Measurements from ENCODE around the gene PITPNC1. TPM values are rescaled to one million over a fixed set of nuclear protein-coding genes. Genes with fewer than 3 reads are reported as not detected.

Gene PITPNC1
- total RNA-seq, 4 donors from 2014 or later: 2.3 to 8.6 (median 4.3) TPM

DNA sequence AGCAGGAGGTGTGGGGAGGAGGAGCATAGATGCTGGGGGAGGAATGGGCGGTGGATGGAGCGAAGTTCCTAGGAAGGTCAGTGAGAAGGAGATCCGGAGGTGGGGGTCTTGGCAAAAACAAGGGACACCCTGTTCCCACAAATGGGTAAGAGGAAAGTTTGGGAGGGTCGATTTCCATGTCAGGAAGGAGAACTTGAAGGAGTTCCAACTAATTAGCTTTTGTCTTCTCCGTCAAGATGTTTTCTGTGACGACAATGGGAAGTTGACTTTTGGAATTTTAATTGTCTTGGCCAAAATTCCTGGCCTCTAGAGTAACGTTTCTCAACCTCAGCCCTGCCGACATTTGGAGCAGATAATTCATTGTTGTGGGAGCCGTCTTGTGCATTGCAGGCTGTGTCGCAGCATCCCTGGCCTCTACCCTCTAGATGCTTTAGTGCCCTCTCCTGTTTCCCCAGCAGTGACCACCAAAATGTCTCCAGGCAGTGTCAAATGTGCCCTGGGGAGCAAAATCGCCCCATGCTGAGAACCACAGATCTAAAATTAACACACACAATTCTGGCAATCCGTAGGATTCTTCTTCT, 97.1 kb downstream of the PITPNC1 start:
- no peaks in the 10 kb centered on the region for H3K36me3 ChIP-seq
- peak; percentile 56 to 64 for ATAC-seq
- intact Hi-C loops (cut with DNase I; ENCODE audit: low total_unique reads): loop anchor here (10.0 kb wide), 1 partner anchor 211 kb away; no protein-coding TSS in a partner anchor
- H3K4me1 ChIP-seq: peaks cover 7 to 8% of the 10 kb centered on the region in 2 donors
- no peaks in the 10 kb centered on the region for H3K9me3 ChIP-seq
- H3K4me3 ChIP-seq: no peak overlapping the region
- peak overlapping the region; percentile 39 to 72 (median 66) for H3K27ac ChIP-seq
- no peaks in the 10 kb centered on the region for H3K27me3 ChIP-seq
- in situ Hi-C loops (cut with MboI; ENCODE audit: low sequenced_read_pairs in 4 of 4): loop anchor here in 1 of 4 donors (5.0 kb wide), 1 partner anchor 97 kb away; the partner anchor contains the start of gene PITPNC1
- no peak for DNase-seq
- TF ChIP-seq, protein P1, sequence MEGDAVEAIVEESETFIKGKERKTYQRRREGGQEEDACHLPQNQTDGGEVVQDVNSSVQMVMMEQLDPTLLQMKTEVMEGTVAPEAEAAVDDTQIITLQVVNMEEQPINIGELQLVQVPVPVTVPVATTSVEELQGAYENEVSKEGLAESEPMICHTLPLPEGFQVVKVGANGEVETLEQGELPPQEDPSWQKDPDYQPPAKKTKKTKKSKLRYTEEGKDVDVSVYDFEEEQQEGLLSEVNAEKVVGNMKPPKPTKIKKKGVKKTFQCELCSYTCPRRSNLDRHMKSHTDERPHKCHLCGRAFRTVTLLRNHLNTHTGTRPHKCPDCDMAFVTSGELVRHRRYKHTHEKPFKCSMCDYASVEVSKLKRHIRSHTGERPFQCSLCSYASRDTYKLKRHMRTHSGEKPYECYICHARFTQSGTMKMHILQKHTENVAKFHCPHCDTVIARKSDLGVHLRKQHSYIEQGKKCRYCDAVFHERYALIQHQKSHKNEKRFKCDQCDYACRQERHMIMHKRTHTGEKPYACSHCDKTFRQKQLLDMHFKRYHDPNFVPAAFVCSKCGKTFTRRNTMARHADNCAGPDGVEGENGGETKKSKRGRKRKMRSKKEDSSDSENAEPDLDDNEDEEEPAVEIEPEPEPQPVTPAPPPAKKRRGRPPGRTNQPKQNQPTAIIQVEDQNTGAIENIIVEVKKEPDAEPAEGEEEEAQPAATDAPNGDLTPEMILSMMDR (IDR thresholded peaks at IDR 0.05 in 4 of 5, conservative IDR thresholded peaks at IDR 0.05 in 1 of 5): peak in 1 of 5 experiments; percentile 15
- peak; percentile 15 to 46 for TF ChIP-seq POLR2A (IDR thresholded peaks at IDR 0.05)

DNA sequence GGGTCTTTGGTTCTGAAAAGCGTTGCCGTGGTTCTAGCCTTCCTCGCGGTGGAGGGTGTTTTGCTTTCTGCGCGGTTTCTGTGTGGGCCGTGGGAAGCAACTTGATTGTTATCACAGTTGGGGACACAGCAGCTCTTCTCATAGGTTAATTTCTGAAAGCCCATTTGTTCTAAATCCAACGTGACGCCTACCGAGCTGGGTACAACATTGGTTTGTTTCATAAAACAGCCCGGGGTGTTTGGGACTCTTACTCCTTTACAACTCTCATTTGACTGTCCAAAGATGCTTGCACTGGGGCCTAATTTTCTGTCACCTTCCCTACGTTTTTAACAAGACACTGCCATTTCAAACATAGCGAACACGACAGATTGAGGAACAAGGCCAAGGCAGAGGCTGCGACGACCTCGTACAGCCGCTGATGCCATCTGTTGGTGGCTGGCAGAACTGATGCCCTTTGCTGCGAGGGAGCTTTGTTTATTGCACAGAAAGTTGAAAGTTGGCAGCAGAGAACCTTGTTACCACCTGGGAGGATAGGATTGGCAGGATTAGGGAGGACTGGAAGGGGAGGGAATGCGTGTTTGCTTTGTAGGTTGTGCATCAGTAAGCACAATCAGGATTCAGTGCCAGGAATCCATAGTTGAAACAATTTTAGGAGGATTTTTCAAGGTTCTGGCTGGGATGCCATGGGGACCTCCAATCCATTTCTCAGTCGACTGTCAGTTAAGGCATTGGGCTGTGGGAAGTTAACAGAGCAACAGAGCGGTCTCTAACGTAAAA, 98.3 kb downstream of the PITPNC1 start:
- peaks cover 7 to 8% of the 10 kb centered on the region in 2 donors for H3K4me1 ChIP-seq
- no peaks in the 10 kb centered on the region for H3K9me3 ChIP-seq
- DNase-seq (peak; percentile 45 to 65), ATAC-seq (peak; percentile 83 to 86)
- H3K4me3 ChIP-seq: no peak overlapping the region
- intact Hi-C loops (cut with DNase I; ENCODE audit: low total_unique reads): loop anchor here (1.0 to 10.0 kb wide), 2 partner anchors 97 to 209 kb away; no protein-coding TSS in a partner anchor
- H3K27ac ChIP-seq: peak overlapping the region; percentile 39 to 72 (median 62)
- in situ Hi-C loops (cut with MboI; ENCODE audit: low sequenced_read_pairs in 4 of 4): loop anchor here in 1 of 4 donors (25.0 kb wide), 1 partner anchor 212 kb away; no protein-coding TSS in a partner anchor
- H3K27me3 ChIP-seq: no peaks in the 10 kb centered on the region
- TF ChIP-seq POLR2A (IDR thresholded peaks at IDR 0.05): peak in 1 of 2 donors; percentile 10
- TF ChIP-seq, protein P1 (IDR thresholded peaks at IDR 0.05 in 4 of 5, conservative IDR thresholded peaks at IDR 0.05 in 1 of 5): peak; percentile 74 to 94 (median 88)
- no peaks in the 10 kb centered on the region for H3K36me3 ChIP-seq

DNA sequence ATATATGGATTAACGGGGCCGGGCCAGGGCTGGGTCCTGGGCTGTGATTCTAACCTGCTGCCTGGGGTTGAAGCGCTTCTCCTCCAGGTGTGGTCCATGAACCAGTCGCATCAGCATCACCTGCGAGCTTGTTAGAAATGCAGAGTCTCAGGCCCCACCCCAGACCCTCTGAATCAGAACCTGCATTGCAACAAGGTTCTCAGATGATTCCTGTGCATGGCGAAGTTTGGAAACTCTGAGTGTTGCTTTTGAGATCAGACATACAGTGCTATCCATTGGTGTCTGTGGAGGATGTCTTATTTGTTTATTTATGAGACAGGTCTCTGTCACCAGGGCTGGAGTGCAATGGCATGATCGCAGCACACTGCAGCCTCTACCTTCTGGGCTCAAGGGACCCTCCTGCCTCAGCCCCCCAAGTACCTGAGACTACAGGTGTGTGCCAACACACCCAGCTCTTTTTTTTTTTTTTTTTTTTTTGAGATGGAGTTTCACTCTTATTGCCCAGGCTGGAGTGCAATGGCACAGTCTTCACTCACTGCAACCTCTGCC, 99.8 kb downstream of the PITPNC1 start:
- in situ Hi-C loops (cut with MboI; ENCODE audit: low sequenced_read_pairs in 4 of 4): loop anchor here in 1 of 4 donors (25.0 kb wide), 1 partner anchor 210 kb away; no protein-coding TSS in a partner anchor
- no peak for TF ChIP-seq POLR2A (IDR thresholded peaks at IDR 0.05)
- TF ChIP-seq, protein P1 (IDR thresholded peaks at IDR 0.05 in 4 of 5, conservative IDR thresholded peaks at IDR 0.05 in 1 of 5): no peak
- Histone ChIP-seq H3K36me3 (no peaks in the 10 kb centered on the region), H3K27ac (peak overlapping the region in 1 of 4 donors; percentile 67), H3K4me3 (no peak overlapping the region), H3K27me3 (no peaks in the 10 kb centered on the region), H3K4me1 (peaks cover 8 to 15% of the 10 kb centered on the region in 2 donors), H3K9me3 (no peaks in the 10 kb centered on the region)
- intact Hi-C loops (cut with DNase I; ENCODE audit: low total_unique reads): loop anchor here (10.0 kb wide), 1 partner anchor 208 kb away; no protein-coding TSS in a partner anchor
- DNase-seq: no peak
- ATAC-seq: no peak

DNA sequence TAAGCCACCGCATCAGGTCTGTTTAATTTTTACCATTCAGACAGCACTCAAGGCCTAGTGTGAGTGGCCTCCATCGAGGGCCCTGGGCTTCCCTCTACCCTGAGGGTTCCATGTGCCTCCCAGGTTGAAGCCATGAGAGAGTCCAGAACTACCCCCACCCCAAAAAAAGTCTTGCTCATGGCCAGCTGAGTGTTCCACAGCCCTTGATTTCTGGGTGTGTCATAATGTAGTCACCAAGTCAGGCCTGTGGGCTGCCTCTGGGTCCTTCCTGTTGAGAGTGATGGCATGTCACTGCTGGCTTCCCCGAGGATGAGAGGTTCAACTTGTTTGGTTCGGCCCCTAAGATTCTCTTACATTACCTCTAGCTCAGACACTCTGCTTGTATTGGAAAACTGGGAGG, 100.6 kb downstream of the PITPNC1 start:
- in situ Hi-C loops (cut with MboI; ENCODE audit: low sequenced_read_pairs in 4 of 4): loop anchor here in 1 of 4 donors (25.0 kb wide), 1 partner anchor 210 kb away; no protein-coding TSS in a partner anchor
- H3K27ac ChIP-seq: peak overlapping the region; percentile 13 to 67 (median 41)

More for the DNA sequence above, 100.6 kb downstream of the PITPNC1 start:
- ATAC-seq: no peak
- intact Hi-C loops (cut with DNase I; ENCODE audit: low total_unique reads): loop anchor here (10.0 kb wide), 1 partner anchor 207 kb away; no protein-coding TSS in a partner anchor
- H3K4me1 ChIP-seq: peaks cover 8 to 21% of the 10 kb centered on the region in 2 donors
- no peak overlapping the region for H3K4me3 ChIP-seq
- H3K27me3 ChIP-seq: no peaks in the 10 kb centered on the region
- H3K9me3 ChIP-seq: no peaks in the 10 kb centered on the region
- no peak for TF ChIP-seq POLR2A (IDR thresholded peaks at IDR 0.05)
- TF ChIP-seq, protein P1 (IDR thresholded peaks at IDR 0.05 in 4 of 5, conservative IDR thresholded peaks at IDR 0.05 in 1 of 5): no peak
- no peak for DNase-seq
- no peaks in the 10 kb centered on the region for H3K36me3 ChIP-seq

All from gastrocnemius medialis (tissue), 4 donors.